ENCODE results near the gene CD46. TPM values are rescaled to one million over a fixed set of nuclear protein-coding genes. Genes with fewer than 3 reads are reported as not detected.
A peak's percentile ranks its signal among the peaks of the same experiment; 100 is the strongest.

CD46 gene
- total RNA-seq, 1 experiment from 2014 or later: 214 TPM

- CTCF ChIA-PET: interaction anchor here (1.2 kb wide), 1 partner anchor 44 kb away, joined by 14 read pairs; no protein-coding TSS in a partner anchor
- Histone ChIP-seq H3K4me1 (replicated peaks; ENCODE audit: insufficient read depth) (peaks cover 45% of the 10 kb centered on the region), H3K79me2 (ENCODE audit: low read depth) (peaks cover 30% of the 10 kb centered on the region), H3K9me3 (ENCODE audit: insufficient read depth, low read depth) (no peaks in the 10 kb centered on the region), H3F3A (ENCODE audit: insufficient read depth, low read depth) (peaks cover 27% of the 10 kb centered on the region), H4K20me1 (ENCODE audit: insufficient read depth) (no peaks in the 10 kb centered on the region), H3K4me3 (no peak overlapping the region; the same call in 1 of the 2 replicates), H2AFZ (no peak overlapping the region), H3K27me3 (ENCODE audit: insufficient read depth, low read depth) (no peaks in the 10 kb centered on the region), H3K36me3 (ENCODE audit: low read depth) (no peaks in the 10 kb centered on the region), H3K9me2 (ENCODE audit: insufficient read depth) (no peaks in the 10 kb centered on the region), H3K27ac (peak overlapping the region; percentile 77), H3K4me2 (peak overlapping the region; percentile 82)
- intact Hi-C loops (cut with micrococcal nuclease; ENCODE audit: unreplicated experiment): loop anchor here (10.0 kb wide), 2 partner anchors 360 to 1610 kb away; no protein-coding TSS in a partner anchor
- DNase-seq: no peak
- POLR2A ChIA-PET (ENCODE audit: unreplicated experiment): interaction anchor here (0.6 to 0.7 kb wide), 2 partner anchors 45 to 883 kb away, joined by 4 to 18 read pairs; no protein-coding TSS in a partner anchor
- TF ChIP-seq EZH2 (IDR thresholded peaks at IDR 0.05; ENCODE audit: low read depth): no peak
- TF ChIP-seq CTCF (conservative IDR thresholded peaks at IDR 0.05): no peak
- no TSS peak for BruUV-seq (replicated peaks)
Observed at GRCh38 chr1:207824691-207825408, 73.0 kb downstream of the CD46 start.

GRCh38 chr1:207825409-207825695 is 73.5 kb downstream of the CD46 start:
- intact Hi-C loops (cut with micrococcal nuclease; ENCODE audit: unreplicated experiment): loop anchor here (10.0 kb wide), 2 partner anchors 359 to 1609 kb away; no protein-coding TSS in a partner anchor
- POLR2A ChIA-PET (ENCODE audit: unreplicated experiment): no interaction called here
- peaks cover 30% of the 10 kb centered on the region for H3K79me2 ChIP-seq (ENCODE audit: low read depth)

More at GRCh38 chr1:207825409-207825695, 73.5 kb downstream of the CD46 start:
- Histone ChIP-seq H3K4me3 (no peak overlapping the region), H3K36me3 (ENCODE audit: low read depth) (no peaks in the 10 kb centered on the region), H3K27me3 (ENCODE audit: insufficient read depth, low read depth) (no peaks in the 10 kb centered on the region), H3K27ac (no peak overlapping the region), H3K4me2 (no peak overlapping the region), H4K20me1 (ENCODE audit: insufficient read depth) (no peaks in the 10 kb centered on the region), H3K4me1 (replicated peaks; ENCODE audit: insufficient read depth) (peaks cover 45% of the 10 kb centered on the region), H3F3A (ENCODE audit: insufficient read depth, low read depth) (peaks cover 27% of the 10 kb centered on the region), H3K9me3 (ENCODE audit: insufficient read depth, low read depth) (no peaks in the 10 kb centered on the region), H2AFZ (no peak overlapping the region), H3K9me2 (ENCODE audit: insufficient read depth) (no peaks in the 10 kb centered on the region)
- CTCF ChIA-PET: no interaction called here
- DNase-seq: no peak
- no TSS peak for BruUV-seq (replicated peaks)
- TF ChIP-seq CTCF (conservative IDR thresholded peaks at IDR 0.05) (no peak), EZH2 (IDR thresholded peaks at IDR 0.05; ENCODE audit: low read depth) (no peak)
